Hippocampal formation (tissue), 2 donors: ENCODE measurements around the gene PTPRD.

Experiments used
- DNase-seq, 2 donors: peaks; one replicate each; lab custom pipeline; 2025; lab: John Stamatoyannopoulos, UW

PTPRD gene

GRCh38 chr9:10268531-10269485 is 344.0 kb downstream of the PTPRD start:
- DNase-seq: peak; percentile 6 to 13

DNA sequence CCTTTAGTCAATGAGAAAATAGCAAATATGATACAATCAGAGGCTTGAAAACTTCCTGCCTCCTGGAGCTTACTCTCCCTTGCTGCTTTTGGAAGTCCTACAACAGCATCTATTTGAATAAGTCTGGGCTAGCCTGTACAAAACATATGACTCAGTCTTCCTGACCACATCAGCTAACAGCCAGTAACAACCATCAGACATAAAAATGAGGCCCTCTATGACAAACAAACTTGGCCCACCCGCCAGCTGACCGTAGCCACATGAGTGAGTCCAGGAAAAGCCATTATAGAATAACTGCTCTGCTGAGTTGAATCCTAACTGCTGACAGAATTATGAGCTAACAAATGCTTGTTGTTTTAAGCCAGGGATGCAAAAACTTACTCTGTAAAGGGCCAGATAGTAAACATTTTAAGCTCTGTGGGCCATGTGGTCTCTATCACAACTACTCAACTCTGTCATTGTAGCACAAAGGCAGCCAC is 347.6 kb downstream of the PTPRD start:
- no peak for DNase-seq

- DNase-seq: no peak
Measured at GRCh38 chr9:10260501-10260900, 352.3 kb downstream of the PTPRD start.

DNA sequence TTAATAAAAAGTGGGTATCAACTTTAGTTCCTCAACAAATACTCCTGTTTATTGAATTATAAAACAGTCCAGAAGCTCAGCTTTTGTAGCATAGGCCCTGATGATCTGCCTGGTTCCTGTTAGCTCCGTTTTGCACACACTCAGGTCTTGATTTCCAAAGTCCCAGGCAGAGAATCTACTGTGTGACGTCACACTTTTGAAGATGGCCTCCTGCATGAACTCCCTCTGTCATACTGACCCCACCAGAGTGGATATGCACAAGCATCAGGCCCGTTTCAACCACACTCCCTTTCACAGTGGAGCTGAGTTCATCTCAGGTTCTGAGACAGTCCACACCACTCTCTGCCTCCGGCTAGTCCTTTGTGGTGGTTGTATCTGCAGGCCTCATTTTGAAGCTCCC is 353.1 kb downstream of the PTPRD start:
- no peak for DNase-seq

GRCh38 chr9:10255758-10256157 is 357.0 kb downstream of the PTPRD start:
- DNase-seq: no peak

DNA sequence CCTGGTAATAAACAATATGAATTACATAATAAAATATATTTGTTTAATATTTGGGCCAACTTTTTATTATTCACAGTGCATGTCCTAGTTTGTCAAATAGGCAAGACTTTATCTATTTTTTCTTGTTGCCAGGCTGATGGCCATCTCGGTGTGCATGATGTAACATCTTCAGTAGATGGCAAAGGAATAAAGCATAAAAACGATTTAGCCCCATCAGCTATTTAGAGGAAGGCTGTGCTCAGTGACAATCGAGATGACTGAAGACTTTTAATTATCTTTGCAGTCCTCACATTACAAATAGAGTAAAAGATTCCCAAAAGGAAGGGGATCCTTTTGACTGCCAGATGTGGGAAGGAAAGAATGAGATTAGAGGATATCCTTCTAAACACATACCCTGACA is 358.5 kb downstream of the PTPRD start:
- no peak for DNase-seq

GRCh38 chr9:10253341-10253740 is 359.5 kb downstream of the PTPRD start:
- no peak for DNase-seq

GRCh38 chr9:10252174-10252573 is 360.6 kb downstream of the PTPRD start:
- no peak for DNase-seq

GRCh38 chr9:10251490-10251889 is 361.3 kb downstream of the PTPRD start:
- DNase-seq: no peak

- DNase-seq: no peak
Measured at GRCh38 chr9:10250219-10250618, 362.6 kb downstream of the PTPRD start.

- no peak for DNase-seq
Measured at GRCh38 chr9:10248890-10249289, 363.9 kb downstream of the PTPRD start.

GRCh38 chr9:10242255-10242654 is 370.5 kb downstream of the PTPRD start:
- no peak for DNase-seq

GRCh38 chr9:10238087-10238486 is 374.7 kb downstream of the PTPRD start:
- no peak for DNase-seq

DNA sequence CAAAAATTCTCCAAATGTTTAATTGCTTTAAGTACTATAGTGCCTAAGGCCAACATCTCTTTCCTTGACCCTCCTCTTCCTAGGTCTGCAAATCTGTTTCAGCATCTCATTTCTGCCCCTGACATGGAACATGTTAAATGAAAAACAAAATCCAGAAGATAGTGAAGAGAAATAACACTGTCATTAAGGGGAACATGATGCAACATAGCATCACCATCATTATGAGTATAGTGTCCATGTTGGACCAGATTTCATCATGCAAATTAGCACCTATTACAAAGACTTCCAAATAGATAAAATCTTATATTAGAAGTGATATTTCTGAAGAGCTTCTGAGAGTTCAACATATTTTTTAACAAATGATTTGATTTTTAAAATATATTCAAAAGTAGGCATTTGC is 375.2 kb downstream of the PTPRD start:
- DNase-seq: no peak

DNA sequence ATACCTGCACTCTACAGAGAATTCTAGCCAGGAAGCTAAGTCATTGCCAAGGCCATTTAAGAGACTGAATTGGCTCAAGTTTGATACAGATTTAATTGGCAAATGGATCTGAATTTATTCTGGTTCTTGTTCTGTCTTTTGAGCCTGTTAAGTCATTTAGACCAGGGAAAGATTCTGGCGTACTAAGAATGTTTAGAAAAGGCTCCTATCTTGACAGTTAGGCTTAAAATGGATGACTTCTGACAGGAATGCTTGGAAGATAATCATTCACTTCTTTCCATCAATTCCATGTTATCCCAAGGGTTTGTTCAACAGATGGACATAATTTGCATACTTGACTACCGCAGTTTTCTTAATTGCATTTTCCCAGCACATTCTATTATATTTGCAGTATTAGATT is 376.6 kb downstream of the PTPRD start:
- DNase-seq: no peak

DNA sequence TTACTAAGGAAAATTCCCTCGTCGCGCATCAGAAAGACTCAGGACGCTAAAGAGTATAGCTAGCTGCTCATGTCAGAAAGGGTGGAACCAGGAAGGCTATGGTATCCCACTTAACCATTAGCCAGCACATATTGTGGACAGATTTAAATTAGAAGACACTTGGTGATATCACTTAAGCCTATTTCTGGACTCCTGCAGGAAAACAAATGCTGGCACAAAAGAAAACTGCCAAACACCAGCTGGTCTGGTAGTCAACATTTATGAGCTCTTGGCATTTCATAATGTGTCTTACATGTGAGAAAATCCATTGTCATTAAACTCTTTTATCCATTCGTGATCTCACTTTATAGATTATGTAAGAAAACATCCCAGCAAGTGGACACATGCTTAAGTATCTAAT is 377.4 kb downstream of the PTPRD start:
- no peak for DNase-seq

DNA sequence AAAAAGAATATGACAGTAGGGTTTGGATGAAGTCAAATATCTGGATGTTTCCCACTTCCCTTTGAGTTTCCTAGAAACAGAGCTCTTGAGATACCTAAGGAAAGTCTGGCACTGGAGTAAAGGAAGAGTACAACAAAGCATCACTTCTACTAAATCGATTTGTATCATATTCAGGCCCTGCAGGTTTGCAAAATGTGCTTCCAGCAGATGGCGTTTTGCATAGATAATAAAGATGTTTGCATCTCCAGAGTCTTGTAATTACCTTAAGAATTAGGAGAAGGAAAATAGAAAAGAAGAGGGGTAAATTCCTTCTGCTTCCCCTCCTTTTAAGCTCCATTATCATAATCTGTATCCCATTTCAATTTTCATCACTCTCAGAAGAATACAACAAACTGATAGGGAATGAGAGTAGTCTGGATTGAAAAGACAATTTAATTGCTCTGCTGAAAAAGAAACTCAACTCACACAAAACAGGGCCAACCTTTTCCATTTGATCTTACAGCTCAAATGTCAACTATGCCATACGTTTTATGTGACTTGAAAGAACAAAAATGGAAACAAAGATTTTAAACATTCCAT is 380.4 kb downstream of the PTPRD start:
- peak in 1 of 2 donors; percentile 9 for DNase-seq

- no peak for DNase-seq
Measured at GRCh38 chr9:10230512-10230911, 382.3 kb downstream of the PTPRD start.

DNA sequence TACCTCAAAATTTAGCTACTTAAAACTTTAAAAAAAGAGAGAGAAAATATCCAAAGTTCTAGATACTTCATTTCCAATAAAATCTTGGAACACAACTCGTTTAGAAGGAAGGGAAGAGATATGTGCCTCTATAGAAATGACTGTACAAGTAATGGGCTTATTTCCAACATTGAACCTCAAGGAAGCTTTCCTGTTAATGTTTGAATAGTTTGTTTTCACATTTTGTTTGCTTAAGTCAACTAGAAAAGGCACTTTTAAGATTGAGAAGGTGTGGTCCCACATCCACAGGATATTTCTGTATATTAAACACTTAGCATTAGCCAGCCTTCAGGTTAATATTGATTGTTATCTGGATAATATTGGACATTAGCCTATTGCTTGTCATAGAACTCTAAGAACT is 384.7 kb downstream of the PTPRD start:
- DNase-seq: no peak

GRCh38 chr9:10226996-10227395 is 385.8 kb downstream of the PTPRD start:
- no peak for DNase-seq

DNA sequence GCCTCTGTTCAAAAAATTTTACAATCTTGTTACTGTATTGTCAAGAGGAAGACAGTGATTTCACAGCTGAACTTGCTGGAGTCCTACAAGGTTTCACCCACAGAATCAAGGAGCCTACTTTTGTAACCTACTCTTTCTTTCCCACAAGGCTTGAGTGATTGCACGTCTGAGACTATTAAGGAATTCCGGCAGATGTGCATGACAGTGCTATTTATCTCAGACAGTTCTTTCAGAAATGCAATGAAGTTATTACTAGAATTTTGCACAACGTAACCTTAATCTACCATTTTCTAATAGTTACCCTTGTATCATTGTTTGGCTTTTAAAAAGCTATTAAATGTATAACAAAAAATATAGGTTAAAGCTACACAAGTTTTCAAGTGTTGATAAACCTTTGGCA is 400.1 kb downstream of the PTPRD start:
- no peak for DNase-seq

- no peak for DNase-seq
Measured at GRCh38 chr9:10208691-10209069, 404.1 kb downstream of the PTPRD start.

DNA sequence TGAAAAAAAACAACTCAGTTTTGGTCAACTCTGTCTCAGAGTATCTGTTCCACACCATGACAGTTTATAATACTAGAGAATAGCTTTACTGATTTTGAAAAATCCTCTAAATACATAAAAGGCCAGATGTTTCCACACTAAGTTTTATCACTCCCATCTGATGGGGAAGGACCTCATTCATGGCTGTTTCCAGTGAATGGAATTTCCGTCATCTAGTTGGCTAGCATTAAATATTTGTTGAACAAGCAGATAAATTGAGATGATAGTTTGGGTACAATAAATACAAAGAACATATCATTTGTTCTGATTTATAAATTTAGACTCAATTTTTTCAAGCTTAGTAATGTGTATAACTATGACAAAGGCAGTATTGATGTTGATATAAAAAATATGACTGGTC is 408.5 kb downstream of the PTPRD start:
- no peak for DNase-seq
